HG03457 (cell line): ENCODE results near the gene OR5A2.
"Not testable (repeated sequence)": the region's sequence is repeated elsewhere in the genome, so short reads cannot be mapped to it uniquely, and the experiment has no call there.

ENCODE experiments used
- ATAC-seq: cut with Tn5 transposase; IDR thresholded peaks from one replicate; pipeline ENCODE4 v1.9.1; 2021; ENCODE audit warnings: moderate number of reproducible peaks; ENCODE audit not compliant: unreplicated experiment

The OR5A2 gene

GRCh38 chr11:59400461-59401261 lies 25.6 kb downstream of the OR5A2 start:
- ATAC-seq = no peak

GRCh38 chr11:59394186-59394585 lies 32.0 kb downstream of the OR5A2 start:
- no peak for ATAC-seq

- ATAC-seq = peak; percentile 90
Observed at GRCh38 chr11:59380263-59381059, 45.8 kb downstream of the OR5A2 start.

GRCh38 chr11:59372324-59372723 lies 53.9 kb downstream of the OR5A2 start:
- not testable (repeated sequence) for ATAC-seq

- ATAC-seq = no peak
Observed at GRCh38 chr11:59368238-59369022, 57.8 kb downstream of the OR5A2 start.
